ENCODE measurements around the gene LY86.

Gene LY86

DNA sequence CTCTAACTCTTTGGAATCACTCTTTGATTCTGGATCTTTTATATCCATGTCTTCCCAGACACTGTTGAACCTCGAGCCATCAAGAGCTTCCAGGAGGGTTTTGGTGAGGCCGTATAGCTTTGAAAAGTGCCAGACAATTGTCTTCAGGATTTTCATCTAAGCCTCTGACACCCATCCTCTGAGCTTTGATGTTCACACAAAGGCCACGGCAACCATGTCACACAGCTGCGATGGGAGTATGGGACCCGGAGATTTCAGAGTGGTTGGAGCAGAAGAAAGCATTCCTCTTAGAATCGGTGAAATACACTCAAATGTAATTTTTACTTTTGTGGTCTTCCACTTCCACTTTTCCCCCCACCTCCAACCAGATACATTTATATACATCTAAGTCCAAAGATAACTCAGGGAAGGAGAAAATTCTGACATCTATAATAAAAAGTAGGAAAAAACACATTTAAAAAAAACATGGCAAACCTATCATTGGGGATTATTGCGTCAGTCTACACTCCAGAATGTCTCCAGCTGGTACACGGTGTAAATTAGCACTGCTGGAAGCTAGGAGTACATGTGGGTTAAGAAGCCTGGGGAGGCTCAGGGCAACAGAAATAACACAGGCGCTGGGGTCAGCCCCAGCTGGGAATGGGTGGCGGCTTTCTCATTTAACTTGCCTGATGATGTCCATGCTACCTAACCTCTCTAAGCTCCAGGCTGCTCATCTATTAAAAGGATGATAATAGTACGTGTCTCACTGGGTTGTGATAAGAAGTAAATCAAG is 92.7 kb downstream of the LY86 start:
- FAIRE-seq (no peak), DNase-seq (ENCODE audit: insufficient read length, low spot score) (no peak)

DNA sequence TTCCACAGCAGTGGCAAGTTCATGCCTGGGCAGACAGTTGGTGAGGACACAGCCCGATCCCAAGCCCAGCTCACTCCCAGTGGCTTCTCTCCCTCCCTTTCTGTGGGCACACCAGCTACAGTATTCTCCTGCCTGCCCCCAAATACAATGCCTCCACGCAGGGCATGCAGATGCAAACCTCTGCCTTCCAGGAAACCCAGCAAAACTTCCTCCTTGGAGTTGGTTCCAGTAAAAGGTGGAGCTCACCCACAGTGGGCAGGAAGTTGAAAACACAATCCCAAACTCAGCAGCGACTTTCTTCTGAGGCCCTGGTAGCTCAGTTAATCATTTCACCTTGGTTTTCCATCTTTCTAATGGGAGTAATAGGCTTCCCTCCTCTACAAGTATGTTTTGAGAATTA is 93.7 kb downstream of the LY86 start:
- TF ChIP-seq SPI1 (IDR thresholded peaks at IDR 0.05; ENCODE audit: low read depth, low read length) (no peak), TAF1 (IDR thresholded peaks at IDR 0.05; ENCODE audit: low read depth, low read length) (no peak), POLR2A (IDR thresholded peaks at IDR 0.05; ENCODE audit: low read depth, low read length) (no peak), POU2F2 (IDR thresholded peaks at IDR 0.05; ENCODE audit: low read depth, low read length) (no peak), POLR2AphosphoS5 (IDR thresholded peaks at IDR 0.05; ENCODE audit: low read depth, low read length) (no peak), PAX5 (IDR thresholded peaks at IDR 0.05; ENCODE audit: insufficient read depth, low read length, severe bottlenecking) (no peak)
- FAIRE-seq, result no peak
- no peak for DNase-seq (ENCODE audit: insufficient read length, low spot score)

More for the DNA sequence above, 92.7 kb downstream of the LY86 start:
- TF ChIP-seq POLR2A (IDR thresholded peaks at IDR 0.05; ENCODE audit: low read depth, low read length) (no peak), TAF1 (IDR thresholded peaks at IDR 0.05; ENCODE audit: low read depth, low read length) (no peak), PAX5 (IDR thresholded peaks at IDR 0.05; ENCODE audit: insufficient read depth, low read length, severe bottlenecking) (no peak), POLR2AphosphoS5 (IDR thresholded peaks at IDR 0.05; ENCODE audit: low read depth, low read length) (no peak), SPI1 (IDR thresholded peaks at IDR 0.05; ENCODE audit: low read depth, low read length) (no peak), POU2F2 (IDR thresholded peaks at IDR 0.05; ENCODE audit: low read depth, low read length) (no peak)

DNA sequence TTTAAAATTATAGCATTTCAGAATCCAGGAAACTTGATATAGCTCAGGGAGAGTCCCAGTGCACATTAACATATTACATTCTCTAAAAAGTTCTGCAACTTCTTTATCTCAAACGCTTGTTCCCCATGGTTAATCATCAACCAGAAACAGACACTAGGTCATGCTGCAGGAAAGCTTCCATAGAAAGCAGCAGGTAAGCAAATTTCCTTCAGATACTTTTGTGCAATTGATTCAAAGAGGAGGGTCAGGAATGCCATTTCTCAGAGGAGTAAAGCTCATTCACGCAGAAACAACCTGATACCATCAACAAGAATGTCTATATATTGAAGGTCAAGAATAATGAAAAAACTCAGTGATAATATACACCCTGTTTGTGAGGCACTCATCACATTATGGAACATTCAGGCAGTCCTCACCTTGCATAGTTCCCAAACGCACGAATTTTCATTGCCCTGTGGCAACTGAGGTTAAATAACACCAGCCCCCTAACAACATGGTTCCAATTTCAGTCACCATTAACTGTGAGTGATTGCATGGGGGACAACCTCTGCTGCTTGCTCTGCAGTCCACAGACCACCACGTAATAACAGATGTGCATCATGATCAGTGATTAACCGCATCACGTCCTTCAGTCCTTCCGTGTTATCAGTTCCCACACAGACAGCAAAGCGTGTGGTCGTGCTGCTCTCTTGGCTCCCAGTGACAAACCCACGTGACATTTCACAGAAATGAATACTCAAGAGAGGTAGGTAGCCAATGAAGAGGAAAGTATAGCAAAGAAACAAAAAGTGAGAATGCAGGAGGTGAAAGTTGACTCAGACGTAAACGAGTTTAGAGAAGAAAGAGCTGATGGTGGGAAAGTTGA is 95.7 kb downstream of the LY86 start:
- FAIRE-seq, result peak; percentile 91
- DNase-seq (ENCODE audit: insufficient read length, low spot score), result peak; percentile 54
- peak; percentile 12 for TF ChIP-seq PAX5 (IDR thresholded peaks at IDR 0.05; ENCODE audit: insufficient read depth, low read length, severe bottlenecking)
- no peak for TF ChIP-seq POLR2A (IDR thresholded peaks at IDR 0.05; ENCODE audit: low read depth, low read length)

- FAIRE-seq (no peak), DNase-seq (ENCODE audit: insufficient read length, low spot score) (no peak)
- TF ChIP-seq POLR2A (IDR thresholded peaks at IDR 0.05; ENCODE audit: low read depth, low read length) (no peak), POLR2AphosphoS5 (IDR thresholded peaks at IDR 0.05; ENCODE audit: low read depth, low read length) (no peak)
Observed at GRCh38 chr6:6685249-6686040, 96.9 kb downstream of the LY86 start.

GRCh38 chr6:6686176-6686575 is 97.7 kb downstream of the LY86 start:
- TF ChIP-seq SPI1 (IDR thresholded peaks at IDR 0.05; ENCODE audit: low read depth, low read length), result no peak
- TF ChIP-seq POU2F2 (IDR thresholded peaks at IDR 0.05; ENCODE audit: low read depth, low read length), result no peak
- TF ChIP-seq POLR2AphosphoS5 (IDR thresholded peaks at IDR 0.05; ENCODE audit: low read depth, low read length), result no peak
- TF ChIP-seq POLR2A (IDR thresholded peaks at IDR 0.05; ENCODE audit: low read depth, low read length), result no peak
- TF ChIP-seq TAF1 (IDR thresholded peaks at IDR 0.05; ENCODE audit: low read depth, low read length), result no peak
- no peak for TF ChIP-seq PAX5 (IDR thresholded peaks at IDR 0.05; ENCODE audit: insufficient read depth, low read length, severe bottlenecking)
- FAIRE-seq (no peak), DNase-seq (ENCODE audit: insufficient read length, low spot score) (no peak)

DNA sequence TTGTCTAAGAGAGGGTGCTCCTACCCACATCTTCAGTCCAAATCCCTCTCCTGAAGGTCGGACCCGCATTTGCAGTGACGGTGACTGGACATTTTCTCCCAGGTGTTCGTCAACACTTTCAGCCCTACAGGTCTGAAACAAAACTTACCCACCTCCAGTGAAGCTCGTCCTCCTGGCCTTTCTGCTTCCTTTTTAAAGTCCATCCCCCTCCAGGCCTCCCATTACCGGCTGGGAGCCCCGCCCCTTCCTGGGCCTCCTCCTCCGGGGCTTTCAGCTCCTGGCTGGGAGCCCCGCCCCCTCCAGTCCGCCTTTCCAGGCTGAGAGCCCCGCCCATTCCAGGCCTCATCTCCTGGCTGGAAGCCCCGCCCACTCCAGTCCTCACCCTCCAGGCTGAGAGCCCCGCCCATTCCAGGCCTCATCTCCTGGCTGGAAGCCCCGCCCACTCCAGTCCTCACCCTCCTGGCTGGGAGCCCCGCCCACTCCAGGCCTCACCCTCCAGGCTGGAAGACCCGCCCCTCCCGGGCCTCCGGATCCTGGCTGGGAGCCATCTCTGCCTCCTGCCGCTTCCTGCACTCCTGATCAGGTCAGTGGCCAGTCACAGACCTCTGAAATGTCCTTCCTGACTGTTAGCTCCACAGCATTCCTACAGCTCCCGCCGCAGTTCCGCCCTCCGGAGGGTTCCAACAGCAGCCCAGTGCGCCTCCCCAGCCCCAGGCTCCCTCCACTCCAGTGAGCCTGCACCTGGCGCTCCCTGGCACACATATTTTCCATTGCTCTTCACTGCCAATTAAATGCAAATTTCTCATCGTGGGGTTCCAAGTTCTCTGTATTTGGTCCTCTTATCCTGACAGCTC is 98.5 kb downstream of the LY86 start:
- no peak for TF ChIP-seq SPI1 (IDR thresholded peaks at IDR 0.05; ENCODE audit: low read depth, low read length)
- TF ChIP-seq TAF1 (IDR thresholded peaks at IDR 0.05; ENCODE audit: low read depth, low read length), result no peak
- TF ChIP-seq POLR2AphosphoS5 (IDR thresholded peaks at IDR 0.05; ENCODE audit: low read depth, low read length), result no peak
- no peak for DNase-seq (ENCODE audit: insufficient read length, low spot score)
- no peak for FAIRE-seq

DNA sequence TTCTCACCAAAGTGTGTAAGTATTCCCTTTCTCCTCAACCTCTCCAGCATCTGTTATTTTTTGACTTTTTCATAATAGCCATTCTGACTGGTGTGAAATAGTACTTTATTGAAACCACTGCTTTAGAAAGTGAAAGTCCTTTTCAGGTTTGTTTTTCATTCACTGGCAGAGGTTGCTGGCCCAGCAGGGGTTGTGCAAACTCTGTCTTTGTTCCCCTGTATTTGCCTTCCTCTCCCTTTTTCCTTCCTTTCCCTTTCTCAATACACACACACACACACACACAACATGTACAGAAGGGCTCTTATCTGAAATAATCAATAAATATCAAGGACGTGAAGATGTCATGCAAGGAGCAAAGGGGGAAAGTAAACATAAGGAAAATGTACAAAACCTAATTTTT is 99.8 kb downstream of the LY86 start:
- no peak for FAIRE-seq
- TF ChIP-seq POLR2AphosphoS5 (IDR thresholded peaks at IDR 0.05; ENCODE audit: low read depth, low read length) (no peak), POLR2A (IDR thresholded peaks at IDR 0.05; ENCODE audit: low read depth, low read length) (no peak), SPI1 (IDR thresholded peaks at IDR 0.05; ENCODE audit: low read depth, low read length) (no peak), PAX5 (IDR thresholded peaks at IDR 0.05; ENCODE audit: insufficient read depth, low read length, severe bottlenecking) (no peak), TAF1 (IDR thresholded peaks at IDR 0.05; ENCODE audit: low read depth, low read length) (no peak), POU2F2 (IDR thresholded peaks at IDR 0.05; ENCODE audit: low read depth, low read length) (no peak)
- no peak for DNase-seq (ENCODE audit: insufficient read length, low spot score)

DNA sequence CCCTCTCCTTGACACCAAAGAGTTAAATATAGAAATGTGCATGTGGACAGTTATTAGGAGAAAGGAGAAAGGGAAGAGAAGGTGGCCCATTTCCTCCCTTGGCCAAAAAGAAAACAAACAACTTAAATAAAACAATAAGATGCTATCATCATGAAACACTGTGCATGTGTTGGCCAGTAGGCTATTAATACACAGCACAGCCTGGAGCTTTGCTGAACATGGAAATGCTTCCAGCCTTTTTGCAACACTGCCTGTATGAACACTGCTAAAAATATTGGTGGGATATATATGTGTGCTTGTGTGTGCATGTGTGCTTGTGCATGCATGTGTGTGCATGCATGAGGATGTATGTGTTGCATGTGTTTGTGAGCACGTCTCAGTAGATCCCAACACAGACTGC is 100.4 kb downstream of the LY86 start:
- FAIRE-seq, result no peak
- no peak for TF ChIP-seq POLR2A (IDR thresholded peaks at IDR 0.05; ENCODE audit: low read depth, low read length)
- no peak for TF ChIP-seq TAF1 (IDR thresholded peaks at IDR 0.05; ENCODE audit: low read depth, low read length)
- TF ChIP-seq POLR2AphosphoS5 (IDR thresholded peaks at IDR 0.05; ENCODE audit: low read depth, low read length), result no peak
- TF ChIP-seq PAX5 (IDR thresholded peaks at IDR 0.05; ENCODE audit: insufficient read depth, low read length, severe bottlenecking), result no peak
- no peak for TF ChIP-seq POU2F2 (IDR thresholded peaks at IDR 0.05; ENCODE audit: low read depth, low read length)
- TF ChIP-seq SPI1 (IDR thresholded peaks at IDR 0.05; ENCODE audit: low read depth, low read length), result no peak
- DNase-seq (ENCODE audit: insufficient read length, low spot score), result no peak
